ENCODE data around the gene RPS28.
"Not testable (repeated sequence)": the region's sequence is repeated elsewhere in the genome, so short reads cannot be mapped to it uniquely, and the experiment has no call there.

Gene RPS28

GRCh38 chr19:8334458-8335342, 13.4 kb downstream of the RPS28 start:
- Histone ChIP-seq H3K27me3 (ENCODE audit: control insufficient read depth, insufficient read depth, low read length) (peaks cover 59% of the 10 kb centered on the region), H3K27ac (ENCODE audit: low read depth, low read length) (no peak overlapping the region), H3K4me1 (ENCODE audit: control insufficient read depth, insufficient read depth, low read length) (peaks cover 14% of the 10 kb centered on the region; the same call in 1 of the 2 replicates), H3K9me3 (ENCODE audit: control insufficient read depth, insufficient read depth, low read depth, low read length) (no peaks in the 10 kb centered on the region), H3K4me3 (ENCODE audit: low read depth, low read length) (peak overlapping the region; percentile 62), H3K36me3 (ENCODE audit: control insufficient read depth, insufficient read depth, low read length) (no peaks in the 10 kb centered on the region), H3K9ac (ENCODE audit: low read length) (no peak overlapping the region)

- peak overlapping the region; percentile 62 for H3K4me3 ChIP-seq (ENCODE audit: low read depth, low read length)
- H3K27ac ChIP-seq (ENCODE audit: low read depth, low read length) = no peak overlapping the region
- H3K9ac ChIP-seq (ENCODE audit: low read length) = no peak overlapping the region
- H3K9me3 ChIP-seq (ENCODE audit: control insufficient read depth, insufficient read depth, low read depth, low read length) = no peaks in the 10 kb centered on the region
- H3K27me3 ChIP-seq (ENCODE audit: control insufficient read depth, insufficient read depth, low read length) = peaks cover 55% of the 10 kb centered on the region
- H3K36me3 ChIP-seq (ENCODE audit: control insufficient read depth, insufficient read depth, low read length) = no peaks in the 10 kb centered on the region
- H3K4me1 ChIP-seq (ENCODE audit: control insufficient read depth, insufficient read depth, low read length) = peaks cover 16% of the 10 kb centered on the region; the same call in 1 of the 2 replicates
These were observed 14.2 kb downstream of the RPS28 start for GRCh38 chr19:8335343-8336071.

- H3K27ac ChIP-seq (ENCODE audit: low read depth, low read length) = no peak overlapping the region
- no peak overlapping the region for H3K9ac ChIP-seq (ENCODE audit: low read length)
- no peaks in the 10 kb centered on the region for H3K9me3 ChIP-seq (ENCODE audit: control insufficient read depth, insufficient read depth, low read depth, low read length)
- no peaks in the 10 kb centered on the region for H3K36me3 ChIP-seq (ENCODE audit: control insufficient read depth, insufficient read depth, low read length)
- no peak overlapping the region for H3K4me3 ChIP-seq (ENCODE audit: low read depth, low read length)
- peaks cover 20% of the 10 kb centered on the region; the same call in 1 of the 2 replicates for H3K4me1 ChIP-seq (ENCODE audit: control insufficient read depth, insufficient read depth, low read length)
- H3K27me3 ChIP-seq (ENCODE audit: control insufficient read depth, insufficient read depth, low read length) = peaks cover 54% of the 10 kb centered on the region
These were observed 14.8 kb downstream of the RPS28 start for GRCh38 chr19:8336072-8336569.

- peaks cover 15% of the 10 kb centered on the region; the same call in 1 of the 2 replicates for H3K4me1 ChIP-seq (ENCODE audit: control insufficient read depth, insufficient read depth, low read length)
- no peak overlapping the region for H3K9ac ChIP-seq (ENCODE audit: low read length)
- no peaks in the 10 kb centered on the region for H3K9me3 ChIP-seq (ENCODE audit: control insufficient read depth, insufficient read depth, low read depth, low read length)
- peaks cover 49% of the 10 kb centered on the region for H3K27me3 ChIP-seq (ENCODE audit: control insufficient read depth, insufficient read depth, low read length)
- H3K4me3 ChIP-seq (ENCODE audit: low read depth, low read length) = no peak overlapping the region
- H3K36me3 ChIP-seq (ENCODE audit: control insufficient read depth, insufficient read depth, low read length) = no peaks in the 10 kb centered on the region
- H3K27ac ChIP-seq (ENCODE audit: low read depth, low read length) = no peak overlapping the region
These were observed 15.4 kb downstream of the RPS28 start for GRCh38 chr19:8336660-8337059.

GRCh38 chr19:8337728-8338127, 16.4 kb downstream of the RPS28 start:
- H3K4me3 ChIP-seq (ENCODE audit: low read depth, low read length) = no peak overlapping the region
- H3K4me1 ChIP-seq (ENCODE audit: control insufficient read depth, insufficient read depth, low read length) = peaks cover 18% of the 10 kb centered on the region; the same call in 1 of the 2 replicates
- H3K27ac ChIP-seq (ENCODE audit: low read depth, low read length) = no peak overlapping the region
- peaks cover 48% of the 10 kb centered on the region for H3K27me3 ChIP-seq (ENCODE audit: control insufficient read depth, insufficient read depth, low read length)
- H3K9ac ChIP-seq (ENCODE audit: low read length) = no peak overlapping the region
- no peaks in the 10 kb centered on the region for H3K36me3 ChIP-seq (ENCODE audit: control insufficient read depth, insufficient read depth, low read length)
- no peaks in the 10 kb centered on the region for H3K9me3 ChIP-seq (ENCODE audit: control insufficient read depth, insufficient read depth, low read depth, low read length)

- Histone ChIP-seq H3K9me3 (ENCODE audit: control insufficient read depth, insufficient read depth, low read depth, low read length) (no peaks in the 10 kb centered on the region), H3K27ac (ENCODE audit: low read depth, low read length) (no peak overlapping the region), H3K27me3 (ENCODE audit: control insufficient read depth, insufficient read depth, low read length) (peaks cover 40% of the 10 kb centered on the region), H3K9ac (ENCODE audit: low read length) (no peak overlapping the region), H3K4me3 (ENCODE audit: low read depth, low read length) (no peak overlapping the region), H3K4me1 (ENCODE audit: control insufficient read depth, insufficient read depth, low read length) (peaks cover 18% of the 10 kb centered on the region; the same call in 1 of the 2 replicates), H3K36me3 (ENCODE audit: control insufficient read depth, insufficient read depth, low read length) (no peaks in the 10 kb centered on the region)
These were observed 17.5 kb downstream of the RPS28 start for GRCh38 chr19:8338835-8339234.

- H3K9me3 ChIP-seq (ENCODE audit: control insufficient read depth, insufficient read depth, low read depth, low read length) = no peaks in the 10 kb centered on the region
- H3K36me3 ChIP-seq (ENCODE audit: control insufficient read depth, insufficient read depth, low read length) = no peaks in the 10 kb centered on the region
- H3K4me3 ChIP-seq (ENCODE audit: low read depth, low read length) = no peak overlapping the region
- peaks cover 14% of the 10 kb centered on the region; the same call in 1 of the 2 replicates for H3K4me1 ChIP-seq (ENCODE audit: control insufficient read depth, insufficient read depth, low read length)
- peaks cover 24% of the 10 kb centered on the region for H3K27me3 ChIP-seq (ENCODE audit: control insufficient read depth, insufficient read depth, low read length)
- no peak overlapping the region for H3K27ac ChIP-seq (ENCODE audit: low read depth, low read length)
- H3K9ac ChIP-seq (ENCODE audit: low read length) = no peak overlapping the region
These were observed 19.2 kb downstream of the RPS28 start for GRCh38 chr19:8340341-8341096.

GRCh38 chr19:8341504-8341903, 20.2 kb downstream of the RPS28 start:
- not testable (repeated sequence) for H3K4me3 ChIP-seq (ENCODE audit: low read depth, low read length); H3K36me3 ChIP-seq (ENCODE audit: control insufficient read depth, insufficient read depth, low read length); H3K9me3 ChIP-seq (ENCODE audit: control insufficient read depth, insufficient read depth, low read depth, low read length); H3K9ac ChIP-seq (ENCODE audit: low read length); H3K27ac ChIP-seq (ENCODE audit: low read depth, low read length)
- H3K27me3 ChIP-seq (ENCODE audit: control insufficient read depth, insufficient read depth, low read length) = peaks cover 17% of the 10 kb centered on the region
- H3K4me1 ChIP-seq (ENCODE audit: control insufficient read depth, insufficient read depth, low read length) = peaks cover 14% of the 10 kb centered on the region; the same call in 1 of the 2 replicates

GRCh38 chr19:8342316-8342683, 21.0 kb downstream of the RPS28 start:
- H3K27ac ChIP-seq (ENCODE audit: low read depth, low read length) = no peak overlapping the region
- peak overlapping the region; percentile 78 for H3K4me3 ChIP-seq (ENCODE audit: low read depth, low read length)
- H3K9ac ChIP-seq (ENCODE audit: low read length) = peak overlapping the region; percentile 15

GRCh38 chr19:8342684-8343482, 21.6 kb downstream of the RPS28 start, which contains the start of gene KANK3:
TSS of gene KANK3 (minus strand) at chr19:8343262. CDS start at chr19:8337828, 5,434 bp downstream.
- Histone ChIP-seq H3K36me3 (ENCODE audit: control insufficient read depth, insufficient read depth, low read length) (no peaks in the 10 kb centered on the region), H3K9ac (ENCODE audit: low read length) (peak within 1 kb of the TSS; percentile 49), H3K27ac (ENCODE audit: low read depth, low read length) (no peak within 1 kb of the TSS), H3K4me3 (ENCODE audit: low read depth, low read length) (peak within 1 kb of the TSS; percentile 78), H3K4me1 (ENCODE audit: control insufficient read depth, insufficient read depth, low read length) (peaks cover 14% of the 10 kb centered on the region; the same call in 1 of the 2 replicates), H3K27me3 (ENCODE audit: control insufficient read depth, insufficient read depth, low read length) (peaks cover 10% of the 10 kb centered on the region), H3K9me3 (ENCODE audit: control insufficient read depth, insufficient read depth, low read depth, low read length) (no peaks in the 10 kb centered on the region)

More at GRCh38 chr19:8342316-8342683, 21.0 kb downstream of the RPS28 start:
- no peaks in the 10 kb centered on the region for H3K36me3 ChIP-seq (ENCODE audit: control insufficient read depth, insufficient read depth, low read length)
- H3K27me3 ChIP-seq (ENCODE audit: control insufficient read depth, insufficient read depth, low read length) = peaks cover 14% of the 10 kb centered on the region
- peaks cover 14% of the 10 kb centered on the region; the same call in 1 of the 2 replicates for H3K4me1 ChIP-seq (ENCODE audit: control insufficient read depth, insufficient read depth, low read length)
- H3K9me3 ChIP-seq (ENCODE audit: control insufficient read depth, insufficient read depth, low read depth, low read length) = no peaks in the 10 kb centered on the region

Data from HUES6 (cell line).